Peyer's patch (tissue), 4 donors: Measurements from ENCODE around the gene DUSP11. TPM values are rescaled to one million over a fixed set of nuclear protein-coding genes. Genes with fewer than 3 reads are reported as not detected.
"Not testable (repeated sequence)": the region's sequence is repeated elsewhere in the genome, so short reads cannot be mapped to it uniquely, and the experiment has no call there.

ENCODE experiments used
- DNase-seq, 3 donors: peaks; one replicate each; pipeline ENCODE4 v3.0.0-alpha.2; 2017 to 2019
- H3K27ac ChIP-seq, 4 donors: fragments of 200-600 bp; sonication (generic); one replicate each; pipeline ENCODE4 v1.5.1; 2016 to 2019
- H3K27me3 ChIP-seq, 2 donors: fragments of 200-600 bp; sonication (generic); one replicate each; pipeline ENCODE4 v1.5.1; 2019
- H3K36me3 ChIP-seq, 3 donors: fragments of 200-600 bp; sonication (generic); one replicate each; pipeline ENCODE4 v1.5.1; 2016 to 2019
- H3K4me1 ChIP-seq, 4 donors: fragments of 200-600 bp; sonication (generic); one replicate each; pipeline ENCODE4 v1.5.1; 2016 to 2019
- H3K4me3 ChIP-seq, 4 donors: fragments of 200-600 bp; sonication (generic); 1 replicate in 3 of 4; 2 replicates in 1 of 4; pipeline ENCODE4 v1.5.1; 2016 to 2019; ENCODE audit warnings: mild to moderate bottlenecking in 1 of 4
- H3K9me3 ChIP-seq, 4 donors: fragments of 200-600 bp; sonication (generic); one replicate each; pipeline ENCODE4 v1.5.1; 2016 to 2019; ENCODE audit warnings: mild to moderate bottlenecking in 1 of 4
- POLR2A ChIP-seq, 2 donors: fragments of 450-650 bp; IDR thresholded peaks; one replicate each; pipeline ENCODE4 v1.5.1; 2017; ENCODE audit warnings: antibody characterized with exemption in 2 of 2, mild to moderate bottlenecking in 2 of 2, moderate library complexity in 2 of 2
- total RNA-seq, 4 donors: library from RNA; depleted of rRNA; stranded (reverse); fragments of >200 nt; gene quantifications; one replicate each; pipeline ENCODE4 v1.1.0, GENCODE V29; 2016
- TF ChIP-seq, protein P1 (sequence below), 6 experiments: fragments of 450-650 bp in 4 of 6; fragments of 200-600 bp in 2 of 6; sonication (generic) in 1 of 6; IDR thresholded peaks; one replicate each; pipeline ENCODE4 v1.5.1; 2017 to 2019; ENCODE audit warnings: antibody characterized with exemption in 6 of 6, mild to moderate bottlenecking in 3 of 6, moderate library complexity in 1 of 6

DUSP11 gene
- total RNA-seq, 4 donors from 2014 or later, result 25.6 to 36.3 (median 26.8) TPM

GRCh38 chr2:73736855-73737779 is 42.8 kb downstream of the DUSP11 start, which contains the start of gene TPRKB:
TPRKB (minus strand) TSS chr2:73737345; CDS start chr2:73734569, 2,776 bp downstream.
- TF ChIP-seq POLR2A (IDR thresholded peaks at IDR 0.05), result peak; percentile 43 to 49
- TF ChIP-seq, protein P1, sequence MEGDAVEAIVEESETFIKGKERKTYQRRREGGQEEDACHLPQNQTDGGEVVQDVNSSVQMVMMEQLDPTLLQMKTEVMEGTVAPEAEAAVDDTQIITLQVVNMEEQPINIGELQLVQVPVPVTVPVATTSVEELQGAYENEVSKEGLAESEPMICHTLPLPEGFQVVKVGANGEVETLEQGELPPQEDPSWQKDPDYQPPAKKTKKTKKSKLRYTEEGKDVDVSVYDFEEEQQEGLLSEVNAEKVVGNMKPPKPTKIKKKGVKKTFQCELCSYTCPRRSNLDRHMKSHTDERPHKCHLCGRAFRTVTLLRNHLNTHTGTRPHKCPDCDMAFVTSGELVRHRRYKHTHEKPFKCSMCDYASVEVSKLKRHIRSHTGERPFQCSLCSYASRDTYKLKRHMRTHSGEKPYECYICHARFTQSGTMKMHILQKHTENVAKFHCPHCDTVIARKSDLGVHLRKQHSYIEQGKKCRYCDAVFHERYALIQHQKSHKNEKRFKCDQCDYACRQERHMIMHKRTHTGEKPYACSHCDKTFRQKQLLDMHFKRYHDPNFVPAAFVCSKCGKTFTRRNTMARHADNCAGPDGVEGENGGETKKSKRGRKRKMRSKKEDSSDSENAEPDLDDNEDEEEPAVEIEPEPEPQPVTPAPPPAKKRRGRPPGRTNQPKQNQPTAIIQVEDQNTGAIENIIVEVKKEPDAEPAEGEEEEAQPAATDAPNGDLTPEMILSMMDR (IDR thresholded peaks at IDR 0.05), result no peak
- H3K27me3 ChIP-seq, result no peaks in the 10 kb centered on the region
- peaks cover 0 to 13% (median 2%) of the 10 kb centered on the region in 4 donors for H3K4me1 ChIP-seq
- H3K9me3 ChIP-seq, result no peaks in the 10 kb centered on the region
- peaks cover 0 to 25% (median 0%) of the 10 kb centered on the region in 3 donors for H3K36me3 ChIP-seq
- peak within 1 kb of the TSS; percentile 61 to 95 (median 72) for H3K4me3 ChIP-seq
- peak; percentile 93 to 98 (median 95) for DNase-seq
- H3K27ac ChIP-seq, result peak within 1 kb of the TSS; percentile 68 to 78 (median 72)

- H3K9me3 ChIP-seq, result no peaks in the 10 kb centered on the region
- H3K27me3 ChIP-seq, result no peaks in the 10 kb centered on the region
- H3K36me3 ChIP-seq, result peaks cover 0 to 26% (median 0%) of the 10 kb centered on the region in 3 donors
- H3K4me1 ChIP-seq, result peaks cover 0 to 13% (median 2%) of the 10 kb centered on the region in 4 donors
- peak overlapping the region; percentile 68 to 78 (median 72) for H3K27ac ChIP-seq
- no peak for TF ChIP-seq POLR2A (IDR thresholded peaks at IDR 0.05)
- H3K4me3 ChIP-seq, result peak overlapping the region; percentile 61 to 95 (median 72)
- DNase-seq, result no peak
Observed at GRCh38 chr2:73736378-73736777, 43.5 kb downstream of the DUSP11 start.

- no peak for DNase-seq
- H3K9me3 ChIP-seq, result no peaks in the 10 kb centered on the region
- peaks cover 0 to 55% (median 0%) of the 10 kb centered on the region in 3 donors for H3K36me3 ChIP-seq
- H3K4me1 ChIP-seq, result peaks cover 0 to 5% (median 0%) of the 10 kb centered on the region in 4 donors
- TF ChIP-seq, protein P1 (IDR thresholded peaks at IDR 0.05), result no peak
- no peak for TF ChIP-seq POLR2A (IDR thresholded peaks at IDR 0.05)
- no peak overlapping the region for H3K4me3 ChIP-seq
- H3K27ac ChIP-seq, result no peak overlapping the region
- no peaks in the 10 kb centered on the region for H3K27me3 ChIP-seq
Observed at GRCh38 chr2:73730810-73731209, 49.1 kb downstream of the DUSP11 start.

GRCh38 chr2:73728711-73729110 is 51.2 kb downstream of the DUSP11 start:
- Histone ChIP-seq H3K4me3 (no peak overlapping the region), H3K9me3 (no peaks in the 10 kb centered on the region), H3K27me3 (no peaks in the 10 kb centered on the region), H3K36me3 (peaks cover 0 to 48% (median 0%) of the 10 kb centered on the region in 3 donors), H3K4me1 (no peaks in the 10 kb centered on the region), H3K27ac (no peak overlapping the region)
- DNase-seq, result no peak
- TF ChIP-seq, protein P1 (IDR thresholded peaks at IDR 0.05), result no peak
- TF ChIP-seq POLR2A (IDR thresholded peaks at IDR 0.05), result no peak

DNA sequence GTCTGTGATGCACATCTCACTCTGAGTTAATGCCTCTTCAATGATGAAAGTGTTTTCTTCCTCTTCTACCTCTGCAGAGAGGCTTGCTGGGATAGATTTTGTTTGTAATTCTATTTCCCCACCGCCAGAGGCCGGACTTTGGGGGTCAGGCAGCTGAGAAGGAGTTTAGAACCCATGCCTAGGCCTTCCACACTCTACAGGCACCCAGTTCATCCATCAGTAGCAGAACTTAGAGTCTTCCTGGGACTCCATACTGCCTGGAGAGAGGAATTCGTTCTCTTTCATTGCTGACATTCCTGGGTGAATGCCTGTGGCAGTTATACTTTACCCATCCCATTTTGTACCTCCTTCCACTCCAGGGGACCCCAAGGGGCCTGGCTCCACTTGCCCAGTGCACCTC is 51.9 kb downstream of the DUSP11 start:
- no peaks in the 10 kb centered on the region for H3K4me1 ChIP-seq
- H3K4me3 ChIP-seq, result no peak overlapping the region
- no peaks in the 10 kb centered on the region for H3K9me3 ChIP-seq
- TF ChIP-seq, protein P1 (IDR thresholded peaks at IDR 0.05), result no peak
- no peak for TF ChIP-seq POLR2A (IDR thresholded peaks at IDR 0.05)
- no peaks in the 10 kb centered on the region for H3K27me3 ChIP-seq
- no peak overlapping the region for H3K27ac ChIP-seq
- no peak for DNase-seq
- H3K36me3 ChIP-seq, result peaks cover 0 to 42% (median 0%) of the 10 kb centered on the region in 3 donors

- H3K4me1 ChIP-seq, H3K9me3 ChIP-seq, H3K27ac ChIP-seq, H3K4me3 ChIP-seq, H3K27me3 ChIP-seq, DNase-seq: not testable (repeated sequence)
- H3K36me3 ChIP-seq, result peaks cover 0 to 32% (median 0%) of the 10 kb centered on the region in 3 donors
Observed at GRCh38 chr2:73726657-73727056, 53.2 kb downstream of the DUSP11 start.
